ENCODE data around the gene GFOD1.

The GFOD1 gene

GRCh38 chr6:13423252-13423651 lies 64.1 kb downstream of the GFOD1 start:
- DNase-seq (ENCODE audit: low spot score), result no peak

DNA sequence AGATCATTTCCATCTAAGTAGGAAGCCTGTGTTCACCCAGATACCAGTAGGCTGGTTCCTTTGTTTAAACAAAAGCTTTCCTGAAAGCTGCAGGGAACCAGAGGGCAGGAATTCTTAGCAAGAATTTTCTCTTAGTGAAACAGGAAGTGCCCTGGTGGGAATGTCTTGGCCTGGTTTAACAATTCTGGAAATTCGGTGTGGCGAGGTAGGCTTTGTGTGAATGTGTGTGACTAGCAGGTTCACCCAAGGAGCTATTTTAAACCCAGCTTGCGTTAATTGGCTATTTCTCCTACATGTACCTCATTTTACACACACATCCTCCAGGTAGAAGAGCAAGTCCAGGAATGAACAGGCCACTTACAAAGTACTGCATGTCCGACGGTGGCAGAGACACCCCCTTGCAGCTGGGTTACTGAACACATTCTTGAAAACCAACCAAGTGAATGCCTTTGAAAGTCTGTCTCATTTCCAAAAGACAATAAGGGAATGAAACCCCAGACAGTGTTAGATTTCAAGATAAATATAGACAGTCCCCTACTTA lies 64.6 kb downstream of the GFOD1 start:
- DNase-seq (ENCODE audit: low spot score), result no peak

GRCh38 chr6:13421425-13422059 lies 65.9 kb downstream of the GFOD1 start:
- DNase-seq (ENCODE audit: low spot score), result no peak

DNA sequence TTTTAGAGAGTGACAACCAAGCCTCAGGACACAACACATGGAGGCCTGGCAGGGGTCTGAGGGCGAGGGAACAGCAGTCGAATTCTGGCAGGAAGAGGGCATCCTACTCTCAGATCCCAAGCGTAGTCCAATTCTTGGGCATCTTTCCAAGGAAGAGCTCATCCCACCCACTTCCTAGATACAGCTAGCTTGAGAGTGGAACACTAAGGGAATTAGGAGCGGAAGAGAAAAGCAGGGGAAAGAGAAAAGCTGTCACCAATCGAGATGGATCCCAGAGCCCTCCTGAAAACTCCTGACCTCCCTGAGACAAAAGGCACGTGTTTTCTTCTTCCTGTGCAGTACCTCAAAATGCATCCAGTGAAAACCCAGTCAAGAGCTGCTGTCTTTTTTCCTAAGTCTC lies 67.1 kb downstream of the GFOD1 start:
- no peak for DNase-seq (ENCODE audit: low spot score)

DNA sequence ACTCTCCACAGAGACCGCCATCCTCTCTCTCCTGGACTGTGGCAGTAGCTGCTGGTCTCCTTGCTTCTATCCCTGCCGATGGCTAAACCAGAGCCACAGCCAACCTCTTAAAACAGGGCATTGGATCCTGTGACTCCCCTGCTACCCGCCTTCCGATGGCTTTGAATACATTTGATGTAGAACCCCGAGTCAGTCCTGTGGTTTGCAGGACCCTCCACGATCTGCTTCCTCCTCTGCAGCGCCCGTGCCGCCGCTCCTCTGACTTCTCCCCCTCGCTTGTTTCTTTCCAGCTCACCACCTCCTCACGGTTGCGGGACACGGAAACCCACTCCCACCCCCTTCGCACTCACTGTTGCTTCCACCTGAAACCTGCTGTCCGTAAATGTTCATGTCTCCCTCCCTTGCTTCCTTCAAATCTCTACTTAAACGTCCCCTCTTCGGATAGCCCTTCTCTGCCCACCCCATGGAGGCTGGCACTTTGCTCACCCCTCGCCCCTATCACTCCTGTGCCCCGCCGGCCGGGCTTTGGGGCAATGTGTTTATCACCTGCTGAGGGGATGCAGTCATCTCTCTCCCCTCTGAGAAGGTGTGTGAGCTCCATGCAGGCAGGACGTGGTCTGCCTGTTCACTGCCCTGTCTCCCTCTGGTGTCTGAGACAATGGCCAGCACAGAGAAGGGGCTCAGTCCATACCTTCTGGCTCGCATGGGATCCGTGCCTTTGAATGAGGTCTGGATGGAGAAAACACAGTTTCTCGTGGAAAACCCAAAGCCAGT lies 67.8 kb downstream of the GFOD1 start:
- no peak for DNase-seq (ENCODE audit: low spot score)

DNA sequence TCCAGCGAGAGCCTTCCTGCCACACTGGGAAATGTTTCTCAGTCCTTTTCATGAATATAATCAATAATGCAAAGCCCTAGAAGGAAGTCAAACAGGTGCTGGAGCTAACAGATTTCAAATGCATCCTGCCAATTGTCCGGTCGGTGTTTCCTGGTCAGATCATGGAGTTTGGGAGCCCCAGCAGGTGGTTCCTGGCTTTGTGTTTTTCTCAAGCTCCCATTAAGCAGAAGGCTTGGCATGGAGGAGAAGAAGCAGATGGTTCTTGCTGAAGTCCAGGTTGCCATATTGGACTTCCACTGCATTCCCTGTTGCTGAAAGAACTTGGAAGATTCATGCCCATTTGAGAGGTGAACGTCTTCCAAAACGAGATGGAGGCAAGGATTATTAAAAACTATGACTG lies 68.6 kb downstream of the GFOD1 start:
- DNase-seq (ENCODE audit: low spot score), result no peak

- DNase-seq (ENCODE audit: low spot score), result no peak
Observed at GRCh38 chr6:13417954-13418353, 69.4 kb downstream of the GFOD1 start.

- DNase-seq (ENCODE audit: low spot score), result no peak
Observed at GRCh38 chr6:13417431-13417830, 70.0 kb downstream of the GFOD1 start.

DNA sequence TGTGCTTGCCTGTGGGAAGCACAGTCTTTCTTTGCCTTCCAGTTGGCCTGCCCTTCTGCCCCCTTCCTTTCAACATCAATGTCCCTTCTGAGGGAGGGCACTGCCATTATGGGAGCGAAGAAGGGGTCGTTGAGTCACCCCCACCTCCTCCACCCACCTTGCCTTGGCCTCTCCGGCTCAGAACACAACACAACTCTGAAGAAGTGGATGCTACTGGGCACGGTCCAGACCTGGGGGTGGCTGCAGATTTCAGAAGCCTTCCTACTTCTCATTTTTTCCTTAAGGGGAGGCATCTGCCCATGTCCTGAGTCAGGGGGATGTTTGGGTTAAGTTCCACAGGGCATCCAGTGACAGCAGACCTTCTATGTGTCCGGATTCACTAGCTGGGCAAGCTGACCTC lies 72.1 kb downstream of the GFOD1 start:
- no peak for DNase-seq (ENCODE audit: low spot score)

DNA sequence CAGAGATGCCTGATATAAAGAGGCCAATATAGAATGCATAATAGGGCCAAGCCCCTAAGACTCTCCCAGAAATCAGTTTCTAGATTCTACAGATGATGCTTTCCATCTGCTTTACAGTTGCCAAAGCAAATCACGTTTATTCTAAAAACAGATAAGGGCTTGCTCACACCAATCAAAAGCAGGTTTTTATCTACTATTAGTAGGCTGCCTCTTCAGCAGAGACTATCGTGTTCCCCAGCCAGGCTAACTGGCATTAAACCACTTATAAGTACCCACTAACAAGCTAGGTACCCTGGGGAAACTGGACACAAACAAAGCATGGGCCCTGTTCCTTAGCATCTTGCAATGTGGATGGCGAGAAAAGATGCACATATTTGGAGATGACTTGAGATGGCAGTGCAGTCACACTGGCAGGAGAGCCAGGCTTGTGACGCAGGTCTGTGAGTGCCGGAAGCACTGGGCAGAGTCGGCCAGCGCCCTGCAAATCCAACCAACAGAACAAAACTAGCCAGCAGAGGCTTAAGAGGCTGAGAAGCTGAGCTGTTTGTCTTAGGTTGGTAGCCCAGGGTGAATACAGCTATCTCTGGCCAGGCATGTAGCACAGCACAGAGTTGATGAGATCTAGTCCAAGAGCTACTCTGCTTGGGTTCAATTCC lies 73.4 kb downstream of the GFOD1 start:
- no peak for DNase-seq (ENCODE audit: low spot score)

- DNase-seq (ENCODE audit: low spot score), result peak; percentile 59
Observed at GRCh38 chr6:13413466-13413862, 73.9 kb downstream of the GFOD1 start.

DNA sequence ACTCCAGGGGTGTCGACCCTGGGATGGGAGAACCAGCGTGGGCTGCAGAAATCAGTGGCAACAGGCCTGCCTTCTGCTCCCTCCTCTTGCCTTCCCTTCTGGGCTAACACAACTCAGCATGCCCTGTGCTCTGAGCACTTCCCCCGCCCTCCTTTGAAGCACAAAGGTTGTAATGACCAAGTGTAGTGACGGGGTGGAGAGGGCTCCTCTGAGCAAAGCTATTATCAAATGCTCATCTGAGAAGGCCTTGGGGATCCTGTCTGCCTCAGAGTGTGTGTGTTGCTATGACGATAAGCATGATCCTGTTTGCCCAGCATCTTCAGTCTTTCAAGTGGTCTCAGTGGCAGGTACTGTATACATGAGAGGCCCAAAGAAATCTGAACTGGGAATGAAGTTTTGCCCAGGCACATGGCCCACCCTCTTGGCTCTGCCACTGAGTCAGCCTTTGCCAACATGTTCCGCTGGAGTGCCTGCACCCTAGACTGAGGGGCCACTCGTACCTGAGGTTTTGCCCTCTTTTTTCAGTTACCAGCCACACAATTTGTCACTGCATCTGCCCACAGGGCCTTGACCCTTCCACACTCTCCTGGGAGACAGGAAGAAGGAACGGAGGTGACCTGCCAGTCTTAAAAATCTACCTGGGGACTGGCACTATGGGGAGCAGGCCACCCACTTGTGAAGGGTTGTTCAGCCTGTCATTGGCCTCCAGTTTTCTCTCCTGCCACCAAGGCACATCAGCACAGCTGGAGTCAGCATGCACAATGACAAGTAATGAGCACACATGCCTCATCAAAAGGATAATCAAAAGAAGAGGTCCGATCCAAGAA lies 74.5 kb downstream of the GFOD1 start:
- no peak for DNase-seq (ENCODE audit: low spot score)

- no peak for DNase-seq (ENCODE audit: low spot score)
Observed at GRCh38 chr6:13412211-13412610, 75.2 kb downstream of the GFOD1 start.

- DNase-seq (ENCODE audit: low spot score), result no peak
Observed at GRCh38 chr6:13411484-13411883, 75.9 kb downstream of the GFOD1 start.

GRCh38 chr6:13409991-13410390 lies 77.4 kb downstream of the GFOD1 start:
- no peak for DNase-seq (ENCODE audit: low spot score)

DNA sequence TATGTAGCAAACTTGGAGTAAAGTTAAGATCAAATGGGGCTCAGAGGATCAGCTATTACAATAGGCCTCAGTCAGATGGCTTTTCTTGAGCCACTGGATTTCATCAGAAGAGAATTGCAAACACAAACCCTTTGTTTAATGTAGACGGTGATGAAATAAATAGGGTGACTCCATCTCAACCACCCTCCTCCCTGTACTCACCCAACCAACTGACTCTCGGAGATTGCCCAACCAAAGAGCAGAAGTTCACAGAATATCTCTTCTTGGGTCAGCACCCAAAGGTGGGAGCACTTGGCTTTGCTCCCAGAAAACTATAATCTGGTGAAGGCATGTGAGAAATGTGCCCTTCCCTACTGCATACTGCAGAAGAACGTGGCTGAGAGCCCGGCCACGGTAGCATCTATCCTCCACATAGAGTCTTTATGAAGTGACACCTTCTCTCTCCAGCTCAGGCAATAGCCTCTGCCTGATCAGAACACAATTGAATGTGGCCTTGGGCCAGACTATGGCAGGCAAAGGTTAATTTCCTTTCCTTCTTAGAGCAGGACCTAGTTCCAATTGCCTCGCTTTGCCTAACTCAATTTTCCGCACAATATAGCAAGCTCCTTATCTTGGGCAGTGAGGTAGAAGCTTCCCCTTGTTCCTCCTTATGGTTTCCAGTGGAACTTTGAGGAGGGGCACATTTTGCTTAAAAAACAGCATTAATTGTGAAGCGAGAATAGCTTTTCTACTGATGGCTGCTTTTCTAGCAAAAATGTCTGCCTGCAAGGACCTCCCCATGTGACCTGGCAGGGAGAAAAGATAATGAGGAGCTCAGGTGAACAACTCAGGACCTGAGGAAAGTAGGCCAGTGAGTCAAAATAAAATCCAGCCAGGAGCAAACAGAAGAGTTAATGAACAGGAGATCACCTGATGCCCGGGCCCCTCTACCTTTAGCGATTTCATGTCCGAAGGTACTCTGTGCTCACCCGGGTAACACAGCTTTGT lies 79.4 kb downstream of the GFOD1 start:
- peak; percentile 68 for DNase-seq (ENCODE audit: low spot score)

DNA sequence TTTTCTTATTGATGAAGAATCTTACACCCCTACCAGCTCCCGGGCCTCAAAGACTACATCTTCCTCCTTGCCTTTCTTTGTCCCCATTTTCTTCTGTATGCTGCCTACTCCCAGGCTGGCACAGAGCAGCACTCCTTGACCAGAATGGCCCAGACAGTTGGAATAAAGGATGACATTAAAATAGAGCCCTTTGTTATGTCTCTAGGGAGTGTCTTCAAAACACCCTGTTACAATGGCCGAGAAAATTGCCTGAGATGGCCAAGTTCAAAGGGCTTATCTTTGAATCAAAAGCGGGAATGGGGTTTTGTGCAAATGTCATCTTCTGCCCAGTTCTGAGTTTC lies 80.1 kb downstream of the GFOD1 start:
- no peak for DNase-seq (ENCODE audit: low spot score)

DNA sequence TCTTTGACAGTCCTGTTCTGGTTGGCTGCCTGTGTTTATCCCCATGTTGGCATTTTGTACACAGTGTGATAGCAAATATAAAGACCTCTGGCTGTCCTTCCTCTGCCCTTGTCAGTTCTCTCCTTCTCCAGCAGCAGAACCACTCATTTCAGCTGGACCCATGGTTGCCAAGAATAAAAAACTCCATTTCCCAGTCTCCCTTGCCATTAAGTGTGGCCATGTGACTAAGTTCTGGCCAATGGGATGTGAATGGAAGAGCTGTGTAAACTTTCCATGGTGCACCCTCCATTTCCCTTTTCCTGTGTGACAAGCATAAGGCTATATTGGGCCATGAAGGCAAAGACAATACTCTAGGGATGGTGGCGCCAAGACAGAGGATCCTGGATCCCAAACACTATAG lies 80.6 kb downstream of the GFOD1 start:
- DNase-seq (ENCODE audit: low spot score), result no peak

DNA sequence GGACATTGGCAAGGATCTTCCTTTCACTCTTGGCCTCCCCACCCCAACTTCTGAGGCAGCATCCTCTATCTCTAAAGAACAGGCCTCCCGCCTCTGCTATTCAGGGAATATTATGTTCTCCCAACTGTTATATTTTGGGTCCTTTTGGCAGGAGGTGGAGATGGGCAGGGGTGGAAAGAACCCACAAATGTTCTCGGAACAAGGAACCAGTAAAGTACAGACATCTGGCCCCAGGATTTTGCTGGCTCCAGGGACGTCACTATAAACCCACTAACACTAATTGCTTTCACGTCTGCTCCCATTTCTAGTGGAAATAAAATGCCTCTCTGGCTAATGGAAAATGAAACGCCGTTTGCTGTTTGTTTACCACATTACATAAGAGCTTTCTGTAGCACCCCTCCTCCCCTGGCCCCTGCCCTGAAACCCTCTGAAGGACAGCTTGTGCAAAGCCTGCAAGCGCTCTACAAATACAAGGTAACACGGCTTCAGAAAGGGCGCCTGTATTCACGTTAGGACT lies 81.4 kb downstream of the GFOD1 start:
- DNase-seq (ENCODE audit: low spot score), result no peak

- no peak for DNase-seq (ENCODE audit: low spot score)
Observed at GRCh38 chr6:13404892-13405254, 82.5 kb downstream of the GFOD1 start.

Data from AG08396 (cell line).